ENCODE measurements around the gene CLEC4F. TPM values are rescaled to one million over a fixed set of nuclear protein-coding genes. Genes with fewer than 3 reads are reported as not detected.

CLEC4F gene
- total and polyA plus RNA-seq, 2 donors (not counting 1 experiment from before 2014, with no cell fraction given), result not detected

DNA sequence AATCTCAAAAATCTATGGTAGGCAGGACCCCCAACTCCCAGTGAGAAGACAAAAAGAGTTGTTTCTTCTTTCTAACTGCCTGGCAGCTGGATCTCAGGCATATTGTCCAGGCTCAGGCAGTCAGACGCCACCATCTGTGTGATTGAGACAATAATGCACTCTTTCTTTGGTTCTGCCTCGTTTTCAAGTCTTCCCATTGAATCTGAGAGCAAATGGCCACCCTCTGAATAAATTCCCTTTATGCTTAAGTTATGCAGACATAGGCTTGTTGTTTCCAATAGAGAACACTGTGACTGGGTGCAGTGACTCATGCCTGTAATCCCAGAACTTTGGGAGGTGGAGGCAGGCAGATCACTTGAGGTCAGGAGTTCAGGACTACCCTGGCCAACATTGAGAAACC, 30.5 kb upstream of the CLEC4F start:
- H3K27ac Mint-ChIP-seq, result no peak overlapping the region

DNA sequence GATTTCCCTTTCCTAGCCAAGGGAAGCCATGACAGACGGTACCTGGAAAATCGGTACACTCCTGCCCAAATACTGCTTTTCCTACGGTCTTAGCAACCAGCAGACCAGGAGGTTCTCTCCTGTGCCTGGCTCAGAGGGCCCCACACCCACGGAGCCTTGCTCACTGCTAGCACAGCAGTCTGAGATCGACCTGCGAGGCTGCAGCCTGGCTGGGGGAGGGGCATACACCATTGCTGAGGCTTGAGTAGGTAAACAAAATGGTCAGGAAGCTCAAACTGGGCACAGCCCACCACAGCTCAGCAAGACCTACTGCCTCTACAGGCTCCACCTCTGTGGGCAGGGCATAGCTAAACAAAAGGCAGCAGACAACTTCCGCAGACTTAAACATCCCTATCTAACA, 22.0 kb upstream of the CLEC4F start:
- H3K27ac ChIP-seq (ENCODE audit: low read length in 2 of 2), result no peak overlapping the region
- H3K4me1 ChIP-seq (ENCODE audit: control insufficient read depth in 2 of 2, insufficient read depth in 2 of 2, low read length in 2 of 2), result no peaks in the 10 kb centered on the region
- Mint-ChIP-seq H3K27me3 (peaks cover 24% of the 10 kb centered on the region), H3K9me3 (ENCODE audit: insufficient read depth) (no peaks in the 10 kb centered on the region), H3K4me1 (no peaks in the 10 kb centered on the region), H3K4me3 (no peak overlapping the region), H3K27ac (no peak overlapping the region)
- H3K79me2 ChIP-seq (ENCODE audit: control insufficient read depth, insufficient read depth, low read length), result no peaks in the 10 kb centered on the region
- no peaks in the 10 kb centered on the region for H3K36me3 ChIP-seq (replicated peaks in 1 of 2; ENCODE audit: control extremely low read depth in 1 of 2, control insufficient read depth in 1 of 2, extremely low read depth in 1 of 2, insufficient read depth in 2 of 2, low read length in 1 of 2)
- H2AFZ ChIP-seq (ENCODE audit: insufficient read depth, low read depth, low read length, poor library complexity, severe bottlenecking), result no peak overlapping the region
- no peak overlapping the region for H3K4me3 ChIP-seq (ENCODE audit: control extremely low read depth in 1 of 5, extremely low read depth in 1 of 5, insufficient read depth in 1 of 5, low read depth in 2 of 5, low read length in 4 of 5)
- DNase-seq (no peak), ATAC-seq (ENCODE audit: low read depth) (no peak)
- ChIA-PET CTCF (no interaction called here), POLR2A (no interaction called here)
- TF ChIP-seq, protein P1, sequence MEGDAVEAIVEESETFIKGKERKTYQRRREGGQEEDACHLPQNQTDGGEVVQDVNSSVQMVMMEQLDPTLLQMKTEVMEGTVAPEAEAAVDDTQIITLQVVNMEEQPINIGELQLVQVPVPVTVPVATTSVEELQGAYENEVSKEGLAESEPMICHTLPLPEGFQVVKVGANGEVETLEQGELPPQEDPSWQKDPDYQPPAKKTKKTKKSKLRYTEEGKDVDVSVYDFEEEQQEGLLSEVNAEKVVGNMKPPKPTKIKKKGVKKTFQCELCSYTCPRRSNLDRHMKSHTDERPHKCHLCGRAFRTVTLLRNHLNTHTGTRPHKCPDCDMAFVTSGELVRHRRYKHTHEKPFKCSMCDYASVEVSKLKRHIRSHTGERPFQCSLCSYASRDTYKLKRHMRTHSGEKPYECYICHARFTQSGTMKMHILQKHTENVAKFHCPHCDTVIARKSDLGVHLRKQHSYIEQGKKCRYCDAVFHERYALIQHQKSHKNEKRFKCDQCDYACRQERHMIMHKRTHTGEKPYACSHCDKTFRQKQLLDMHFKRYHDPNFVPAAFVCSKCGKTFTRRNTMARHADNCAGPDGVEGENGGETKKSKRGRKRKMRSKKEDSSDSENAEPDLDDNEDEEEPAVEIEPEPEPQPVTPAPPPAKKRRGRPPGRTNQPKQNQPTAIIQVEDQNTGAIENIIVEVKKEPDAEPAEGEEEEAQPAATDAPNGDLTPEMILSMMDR (IDR thresholded peaks at IDR 0.05), result no peak
- TF ChIP-seq EZH2 (IDR thresholded peaks at IDR 0.05; ENCODE audit: borderline replicate concordance, insufficient read depth, low read depth, low read length, poor library complexity, severe bottlenecking), result no peak
- intact Hi-C loops (cut with micrococcal nuclease), result no loop called here
- H3K9me3 ChIP-seq (ENCODE audit: control extremely low read depth in 1 of 3, control insufficient read depth in 2 of 3, insufficient read depth in 1 of 3, low read length in 2 of 3), result no peaks in the 10 kb centered on the region
- H3K9ac ChIP-seq (ENCODE audit: low read length), result no peak overlapping the region
- WGBS (ENCODE audit: insufficient coverage), result 95% methylated on average over 4 of the region's 7 CpGs
- no peak overlapping the region for H3K4me2 ChIP-seq (replicated peaks; ENCODE audit: low read depth, low read length, poor library complexity, severe bottlenecking)
- H4K20me1 ChIP-seq (ENCODE audit: control insufficient read depth, insufficient read depth, low read length, poor library complexity, severe bottlenecking), result no peaks in the 10 kb centered on the region
- H3K27me3 ChIP-seq (replicated peaks in 1 of 4; ENCODE audit: control extremely low read depth in 1 of 4, control insufficient read depth in 3 of 4, insufficient read depth in 4 of 4, low read length in 3 of 4), result peaks cover 0 to 3% (median 0%) of the 10 kb centered on the region in 4 experiments

More for the DNA sequence above, 30.5 kb upstream of the CLEC4F start:
- ATAC-seq (ENCODE audit: low read depth), result no peak
- H3K9me3 ChIP-seq (ENCODE audit: control extremely low read depth in 1 of 3, control insufficient read depth in 2 of 3, insufficient read depth in 1 of 3, low read length in 2 of 3), result no peaks in the 10 kb centered on the region
- 89% methylated on average over 1 of the region's 2 CpGs for WGBS (ENCODE audit: insufficient coverage)
- Mint-ChIP-seq H3K4me3 (no peak overlapping the region), H3K4me1 (no peaks in the 10 kb centered on the region), H3K9me3 (ENCODE audit: insufficient read depth) (no peaks in the 10 kb centered on the region), H3K27me3 (peaks cover 3% of the 10 kb centered on the region)
- ChIA-PET POLR2A (no interaction called here), CTCF (no interaction called here)
- H3K9ac ChIP-seq (ENCODE audit: low read length), result no peak overlapping the region
- no peak for DNase-seq
- H3K36me3 ChIP-seq (replicated peaks in 1 of 2; ENCODE audit: control extremely low read depth in 1 of 2, control insufficient read depth in 1 of 2, extremely low read depth in 1 of 2, insufficient read depth in 2 of 2, low read length in 1 of 2), result no peaks in the 10 kb centered on the region
- H3K4me3 ChIP-seq (ENCODE audit: control extremely low read depth in 1 of 5, extremely low read depth in 1 of 5, insufficient read depth in 1 of 5, low read depth in 2 of 5, low read length in 4 of 5), result no peak overlapping the region
- H3K4me1 ChIP-seq (ENCODE audit: control insufficient read depth in 2 of 2, insufficient read depth in 2 of 2, low read length in 2 of 2), result no peaks in the 10 kb centered on the region
- no peak overlapping the region for H2AFZ ChIP-seq (ENCODE audit: insufficient read depth, low read depth, low read length, poor library complexity, severe bottlenecking)
- H4K20me1 ChIP-seq (ENCODE audit: control insufficient read depth, insufficient read depth, low read length, poor library complexity, severe bottlenecking), result no peaks in the 10 kb centered on the region
- no peaks in the 10 kb centered on the region for H3K79me2 ChIP-seq (ENCODE audit: control insufficient read depth, insufficient read depth, low read length)
- no peak overlapping the region for H3K27ac ChIP-seq (ENCODE audit: low read length in 2 of 2)
- intact Hi-C loops (cut with micrococcal nuclease), result no loop called here
- TF ChIP-seq, protein P1 (IDR thresholded peaks at IDR 0.05), result no peak
- TF ChIP-seq EZH2 (IDR thresholded peaks at IDR 0.05; ENCODE audit: borderline replicate concordance, insufficient read depth, low read depth, low read length, poor library complexity, severe bottlenecking), result no peak
- H3K4me2 ChIP-seq (replicated peaks; ENCODE audit: low read depth, low read length, poor library complexity, severe bottlenecking), result no peak overlapping the region
- peaks cover 0 to 2% (median 0%) of the 10 kb centered on the region in 4 experiments for H3K27me3 ChIP-seq (replicated peaks in 1 of 4; ENCODE audit: control extremely low read depth in 1 of 4, control insufficient read depth in 3 of 4, insufficient read depth in 4 of 4, low read length in 3 of 4)

All from B cell (primary cell).